NCI-H2029 (cell line): ENCODE data around the gene LRRC56.

ENCODE experiments used
- DNase-seq: peaks from one replicate; lab custom pipeline; 2025; lab: John Stamatoyannopoulos, UW

LRRC56 gene

GRCh38 chr11:520428-521176, 16.7 kb upstream of the LRRC56 start:
- no peak for DNase-seq

GRCh38 chr11:521177-521688, 16.1 kb upstream of the LRRC56 start:
- DNase-seq = no peak

- no peak for DNase-seq
Observed at GRCh38 chr11:526192-526591, 11.1 kb upstream of the LRRC56 start.

GRCh38 chr11:528166-528814, 9.0 kb upstream of the LRRC56 start:
- no peak for DNase-seq

- no peak for DNase-seq
Observed at GRCh38 chr11:528815-529727, 8.3 kb upstream of the LRRC56 start.

- DNase-seq = no peak
Observed at GRCh38 chr11:529728-530411, 7.5 kb upstream of the LRRC56 start.

GRCh38 chr11:530960-531831, 6.1 kb upstream of the LRRC56 start:
- DNase-seq = no peak

GRCh38 chr11:531919-532526, 5.3 kb upstream of the LRRC56 start:
- DNase-seq = no peak

GRCh38 chr11:532527-532985, 4.8 kb upstream of the LRRC56 start:
- DNase-seq = no peak

- no peak for DNase-seq
Observed at GRCh38 chr11:532986-533585, 4.2 kb upstream of the LRRC56 start.

GRCh38 chr11:533586-534395, 3.5 kb upstream of the LRRC56 start:
- DNase-seq = no peak

- DNase-seq = no peak
Observed at GRCh38 chr11:534396-535209, 2.7 kb upstream of the LRRC56 start.

GRCh38 chr11:535210-535518, 2.2 kb upstream of the LRRC56 start:
- DNase-seq = no peak

- peak; percentile 91 for DNase-seq
Observed at GRCh38 chr11:535519-536454, 1.5 kb upstream of the LRRC56 start, which contains the start of gene HRAS. Gene HRAS, minus strand, starts transcription at chr11:535576.

GRCh38 chr11:537622-538430, 499 bp downstream of the LRRC56 start:
- DNase-seq = no peak

GRCh38 chr11:538431-539051, 1.2 kb downstream of the LRRC56 start:
- no peak for DNase-seq
